AG10803 (cell line): ENCODE measurements around the gene SPINDOC.
A peak's percentile ranks its signal among the peaks of the same experiment; 100 is the strongest.
"Not testable (repeated sequence)": the region's sequence is repeated elsewhere in the genome, so short reads cannot be mapped to it uniquely, and the experiment has no call there.

Experiments
- DNase-seq: peaks from one replicate; pipeline ENCODE4 v3.0.0; 2010; ENCODE audit warnings: low read depth
- H3K4me3 ChIP-seq: 2 replicates; pipeline ENCODE4 v1.5.1; 2011; ENCODE audit warnings: mild to moderate bottlenecking, low read length, control low read depth
- TF ChIP-seq, protein P1 (sequence below): conservative IDR thresholded peaks from 2 replicates; pipeline ENCODE4 v1.5.1; 2011; ENCODE audit warnings: mild to moderate bottlenecking, low read length, control low read depth, inconsistent platforms

SPINDOC gene

DNA sequence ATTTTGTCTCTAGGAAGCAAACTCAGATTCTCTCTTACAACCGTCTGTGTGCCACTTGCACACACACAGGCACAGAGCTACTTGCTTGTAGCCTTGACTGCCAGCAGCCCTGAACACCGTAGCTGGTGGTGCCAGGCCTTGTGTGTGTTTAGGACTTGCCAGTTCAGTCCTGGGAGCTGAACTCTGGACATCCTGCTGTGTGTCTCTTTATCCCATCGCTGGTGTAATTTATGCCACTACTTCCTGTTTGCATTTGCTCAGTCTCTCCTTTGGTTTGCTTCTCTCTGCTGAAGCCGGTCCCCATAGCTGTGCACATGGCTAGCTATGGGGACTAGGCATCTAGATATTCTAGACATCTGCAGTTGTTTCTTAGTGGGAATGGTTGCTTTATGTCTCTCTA is 49.7 kb downstream of the SPINDOC start:
- DNase-seq: no peak
- no peak overlapping the region for H3K4me3 ChIP-seq
- TF ChIP-seq, protein P1, sequence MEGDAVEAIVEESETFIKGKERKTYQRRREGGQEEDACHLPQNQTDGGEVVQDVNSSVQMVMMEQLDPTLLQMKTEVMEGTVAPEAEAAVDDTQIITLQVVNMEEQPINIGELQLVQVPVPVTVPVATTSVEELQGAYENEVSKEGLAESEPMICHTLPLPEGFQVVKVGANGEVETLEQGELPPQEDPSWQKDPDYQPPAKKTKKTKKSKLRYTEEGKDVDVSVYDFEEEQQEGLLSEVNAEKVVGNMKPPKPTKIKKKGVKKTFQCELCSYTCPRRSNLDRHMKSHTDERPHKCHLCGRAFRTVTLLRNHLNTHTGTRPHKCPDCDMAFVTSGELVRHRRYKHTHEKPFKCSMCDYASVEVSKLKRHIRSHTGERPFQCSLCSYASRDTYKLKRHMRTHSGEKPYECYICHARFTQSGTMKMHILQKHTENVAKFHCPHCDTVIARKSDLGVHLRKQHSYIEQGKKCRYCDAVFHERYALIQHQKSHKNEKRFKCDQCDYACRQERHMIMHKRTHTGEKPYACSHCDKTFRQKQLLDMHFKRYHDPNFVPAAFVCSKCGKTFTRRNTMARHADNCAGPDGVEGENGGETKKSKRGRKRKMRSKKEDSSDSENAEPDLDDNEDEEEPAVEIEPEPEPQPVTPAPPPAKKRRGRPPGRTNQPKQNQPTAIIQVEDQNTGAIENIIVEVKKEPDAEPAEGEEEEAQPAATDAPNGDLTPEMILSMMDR: no peak

GRCh38 chr11:63863620-63864019 is 50.4 kb downstream of the SPINDOC start:
- not testable (repeated sequence) for H3K4me3 ChIP-seq, DNase-seq

DNA sequence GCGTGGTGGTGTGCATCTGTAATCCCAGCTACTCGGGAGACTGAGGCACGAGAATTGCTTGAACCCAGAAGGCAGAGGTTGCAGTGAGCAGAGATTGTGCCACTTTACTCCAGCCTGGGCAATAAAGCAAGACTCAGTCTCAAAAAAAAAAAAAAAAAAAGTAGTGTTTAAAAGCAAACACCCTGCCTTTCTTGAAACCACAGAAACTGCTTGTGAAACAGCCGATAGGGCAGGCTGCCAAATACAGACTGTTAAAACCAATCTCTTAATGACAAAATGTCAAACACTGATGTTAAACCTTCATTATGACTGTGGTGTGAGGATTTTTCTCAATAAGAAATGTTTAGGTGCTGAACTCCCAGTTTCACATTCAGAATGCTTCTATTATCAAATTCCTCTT is 53.0 kb downstream of the SPINDOC start:
- H3K4me3 ChIP-seq: no peak overlapping the region
- TF ChIP-seq, protein P1: no peak
- DNase-seq: peak; percentile 66

DNA sequence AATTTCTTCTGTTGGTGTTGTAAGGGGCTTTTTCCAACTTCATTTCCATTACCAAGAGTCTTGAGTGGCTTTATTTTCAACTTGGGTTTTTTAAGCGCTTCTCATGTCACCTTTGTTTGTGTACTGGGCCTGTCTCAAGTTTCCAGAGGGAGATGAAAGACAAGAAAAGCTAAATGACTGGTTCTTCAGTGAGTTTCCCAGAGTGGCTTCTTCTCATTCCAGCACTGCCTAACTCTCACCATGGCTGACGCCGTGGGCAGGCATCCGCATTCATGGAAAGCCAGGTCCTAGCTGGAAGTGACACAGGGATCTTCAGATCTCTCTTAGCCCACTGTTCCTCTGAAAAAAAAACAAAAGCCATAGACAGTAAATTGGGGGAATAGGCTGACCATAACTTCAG is 54.3 kb downstream of the SPINDOC start:
- no peak overlapping the region for H3K4me3 ChIP-seq
- no peak for DNase-seq
- TF ChIP-seq, protein P1: no peak

DNA sequence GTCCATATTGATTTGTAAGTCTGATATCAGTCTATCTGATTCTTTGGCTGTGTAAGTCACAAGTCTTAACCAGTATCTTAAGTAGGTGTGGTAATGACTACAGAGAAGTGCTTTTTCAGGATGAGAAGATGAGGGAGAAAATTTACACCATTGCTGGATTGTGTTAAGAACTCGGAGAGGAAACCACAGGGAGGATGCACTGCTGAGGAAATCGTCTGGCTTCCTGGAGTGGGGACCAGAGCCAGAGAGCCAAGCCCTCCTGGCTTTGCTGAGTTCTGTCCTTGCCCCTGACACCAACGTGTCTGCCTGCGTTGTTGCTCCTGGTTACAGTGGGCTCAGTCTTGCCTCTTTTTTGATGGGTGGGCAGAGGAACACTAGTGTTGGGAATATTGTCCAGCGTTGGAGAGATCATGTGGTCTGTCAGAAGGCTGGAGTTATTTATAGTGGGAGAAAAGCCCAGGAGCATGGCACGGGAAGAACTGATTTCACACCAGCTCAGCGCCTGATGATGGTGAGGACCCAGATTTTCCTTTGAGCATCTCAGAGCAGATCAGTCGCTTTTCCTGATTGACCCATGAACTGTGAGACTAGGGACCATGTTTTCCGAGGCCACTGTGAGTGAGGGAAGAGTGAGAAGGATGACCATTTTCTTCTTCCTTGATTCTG is 55.3 kb downstream of the SPINDOC start:
- peak; percentile 29 for DNase-seq
- TF ChIP-seq, protein P1: no peak
- H3K4me3 ChIP-seq: no peak overlapping the region

- H3K4me3 ChIP-seq: no peak overlapping the region
- TF ChIP-seq, protein P1: no peak
- DNase-seq: no peak
Measured at GRCh38 chr11:63869171-63869591, 55.9 kb downstream of the SPINDOC start.

GRCh38 chr11:63869683-63870082 is 56.4 kb downstream of the SPINDOC start:
- H3K4me3 ChIP-seq: no peak overlapping the region
- TF ChIP-seq, protein P1: no peak
- DNase-seq: no peak
